Neural cell (in vitro differentiated cells): Measurements from ENCODE around the gene GAGE12J. TPM values are rescaled to one million over a fixed set of nuclear protein-coding genes. Genes with fewer than 3 reads are reported as not detected.

Experiments used
- H2AFZ ChIP-seq: fragments of 200-600, 300-800 bp; sonication (generic), shearing (Covaris generic); 2 replicates; pipeline ENCODE4 v1.6.0; 2014; ENCODE audit warnings: low read depth, mild to moderate bottlenecking, antibody characterized with exemption, low read length, moderate library complexity
- H3F3A ChIP-seq: fragments of 200-600 bp; shearing (Covaris generic); 2 replicates; pipeline ENCODE4 v1.6.1; 2016; ENCODE audit warnings: mild to moderate bottlenecking, moderate library complexity, mixed read lengths, antibody characterized with exemption, low read length; ENCODE audit not compliant: insufficient read depth, poor library complexity, severe bottlenecking
- H3K27ac ChIP-seq: fragments of 200-600, 300-800 bp; sonication (generic), shearing (Covaris generic); 2 replicates; pipeline ENCODE4 v1.5.1; 2014; ENCODE audit warnings: mild to moderate bottlenecking, low read length, moderate library complexity
- H3K27me3 ChIP-seq: fragments of 300-800, 200-600 bp; sonication (generic), shearing (Covaris generic); 2 replicates; pipeline ENCODE4 v1.6.0; 2014; ENCODE audit warnings: mild to moderate bottlenecking, low read depth, low read length, moderate library complexity; ENCODE audit not compliant: insufficient read depth
- H3K36me3 ChIP-seq: fragments of 300-800, 200-600 bp; sonication (generic), shearing (Covaris generic); 2 replicates; pipeline ENCODE4 v1.5.1; 2014; ENCODE audit warnings: mild to moderate bottlenecking, antibody characterized with exemption, low read length, moderate library complexity; ENCODE audit not compliant: insufficient read depth
- H3K4me2 ChIP-seq: fragments of 300-800, 200-600 bp; sonication (generic), shearing (Covaris generic); 2 replicates; pipeline ENCODE4 v1.6.0; 2014; ENCODE audit warnings: mild to moderate bottlenecking, low read length
- H3K4me3 ChIP-seq: fragments of 300-800, 200-600 bp; sonication (generic), shearing (Covaris generic); 2 replicates; pipeline ENCODE4 v1.5.1; 2014; ENCODE audit warnings: mild to moderate bottlenecking, low read length, moderate library complexity
- H3K79me2 ChIP-seq: fragments of 200-600 bp; shearing (Covaris generic); replicated peaks from 2 replicates; pipeline ENCODE4 v1.6.0; 2014; ENCODE audit warnings: mild to moderate bottlenecking, low read length, moderate library complexity; ENCODE audit not compliant: insufficient read depth
- H3K9ac ChIP-seq: fragments of 300-800, 200-600 bp; sonication (generic), shearing (Covaris generic); 2 replicates; pipeline ENCODE4 v1.6.1; 2016; ENCODE audit warnings: mild to moderate bottlenecking, low read length, mixed read lengths
- H3K9me2 ChIP-seq: fragments of 200-600 bp; shearing (Covaris generic); 2 replicates; pipeline ENCODE4 v1.6.1; 2016; ENCODE audit warnings: mild to moderate bottlenecking, low read length, mixed read lengths; ENCODE audit not compliant: insufficient read depth
- H3K9me3 ChIP-seq: fragments of 200-600, 300-800 bp; sonication (generic), shearing (Covaris generic); 2 replicates; pipeline ENCODE4 v1.6.1; 2016; ENCODE audit warnings: mild to moderate bottlenecking, mixed run types, low read length, moderate library complexity, mixed read lengths
- H4K20me1 ChIP-seq: fragments of 200-600 bp; shearing (Covaris generic); 2 replicates; pipeline ENCODE4 v1.6.1; 2016; ENCODE audit warnings: mild to moderate bottlenecking, mixed run types; ENCODE audit not compliant: insufficient read depth
- CTCF ChIP-seq: fragments of 450-650 bp; IDR thresholded peaks from 2 replicates; pipeline ENCODE4 v1.5.1; 2014; ENCODE audit warnings: antibody characterized with exemption, mild to moderate bottlenecking, moderate library complexity; ENCODE audit not compliant: poor library complexity, severe bottlenecking
- EP300 ChIP-seq: fragments of 450-650 bp; conservative IDR thresholded peaks from 2 replicates; pipeline ENCODE4 v1.6.1; 2014; ENCODE audit warnings: antibody characterized with exemption, mild to moderate bottlenecking, moderate library complexity; ENCODE audit not compliant: poor library complexity, severe bottlenecking
- EZH2 ChIP-seq: fragments of 200-600, 300-800 bp; shearing (Covaris generic), sonication (generic); IDR thresholded peaks from 2 replicates; pipeline ENCODE4 v1.6.1; 2014; ENCODE audit warnings: antibody characterized with exemption, low read length, borderline replicate concordance, mild to moderate bottlenecking; ENCODE audit not compliant: insufficient read depth, poor library complexity, severe bottlenecking
- MXI1 ChIP-seq: fragments of 450-650 bp; conservative IDR thresholded peaks from 2 replicates; pipeline ENCODE4 v1.6.1; 2014; ENCODE audit warnings: antibody characterized with exemption, mild to moderate bottlenecking; ENCODE audit not compliant: poor library complexity, severe bottlenecking
- POLR2AphosphoS5 ChIP-seq: IDR thresholded peaks from 2 replicates; pipeline ENCODE4 v1.6.1; 2012
- RAD21 ChIP-seq: fragments of 450-650 bp; conservative IDR thresholded peaks from 2 replicates; pipeline ENCODE4 v1.6.1; 2014; ENCODE audit warnings: antibody characterized with exemption, mild to moderate bottlenecking, moderate library complexity
- REST ChIP-seq: IDR thresholded peaks from 2 replicates; pipeline ENCODE4 v1.6.1; 2012; ENCODE audit warnings: borderline replicate concordance
- SMC3 ChIP-seq: fragments of 450-650 bp; conservative IDR thresholded peaks from 2 replicates; pipeline ENCODE4 v1.6.1; 2014; ENCODE audit warnings: antibody characterized with exemption, mild to moderate bottlenecking, moderate library complexity; ENCODE audit not compliant: poor library complexity
- TAF1 ChIP-seq: IDR thresholded peaks from 2 replicates; pipeline ENCODE4 v1.6.1; 2012; ENCODE audit warnings: low read depth
- polyA plus RNA-seq: library from polyadenylated mRNA; depleted of rRNA; stranded (reverse); fragments of >200 nt; gene quantifications from 2 replicates; pipeline ENCODE4 v1.2.3, GENCODE V29; 2014

GAGE12J gene
- polyA plus RNA-seq, 1 donor from 2014 or later = not detected

GRCh38 chrX:49277535-49277830 is 44.4 kb upstream of the GAGE12J start:
- H3K79me2 ChIP-seq = no peaks in the 10 kb centered on the region
- no peaks in the 10 kb centered on the region for H3K36me3 ChIP-seq
- H3K9me2 ChIP-seq = no peaks in the 10 kb centered on the region
- no peaks in the 10 kb centered on the region for H3F3A ChIP-seq
- H3K4me2 ChIP-seq = no peak overlapping the region
- no peaks in the 10 kb centered on the region for H3K9me3 ChIP-seq
- TF ChIP-seq EP300 (no peak), MXI1 (no peak), SMC3 (no peak), EZH2 (no peak), CTCF (no peak), TAF1 (no peak), RAD21 (no peak), REST (no peak), POLR2AphosphoS5 (no peak)
- no peak overlapping the region for H2AFZ ChIP-seq
- H3K27me3 ChIP-seq = no peaks in the 10 kb centered on the region
- H3K9ac ChIP-seq = no peak overlapping the region
- no peak overlapping the region for H3K27ac ChIP-seq
- H3K4me3 ChIP-seq = no peak overlapping the region
- H4K20me1 ChIP-seq = no peaks in the 10 kb centered on the region

GRCh38 chrX:49278081-49278480 is 43.8 kb upstream of the GAGE12J start:
- no peak overlapping the region for H3K4me3 ChIP-seq
- no peaks in the 10 kb centered on the region for H3K79me2 ChIP-seq
- no peak overlapping the region for H3K27ac ChIP-seq
- H3K4me2 ChIP-seq = no peak overlapping the region
- TF ChIP-seq EP300 (no peak), MXI1 (no peak), EZH2 (no peak), CTCF (no peak), SMC3 (no peak), TAF1 (no peak), POLR2AphosphoS5 (no peak), RAD21 (no peak), REST (no peak)
- no peaks in the 10 kb centered on the region for H3K9me3 ChIP-seq
- no peaks in the 10 kb centered on the region for H3K27me3 ChIP-seq
- no peaks in the 10 kb centered on the region for H3K9me2 ChIP-seq
- no peaks in the 10 kb centered on the region for H4K20me1 ChIP-seq
- H3F3A ChIP-seq = no peaks in the 10 kb centered on the region
- H3K36me3 ChIP-seq = no peaks in the 10 kb centered on the region
- no peak overlapping the region for H3K9ac ChIP-seq
- H2AFZ ChIP-seq = no peak overlapping the region
